ENCODE data around the gene ADRA1B.

DNA sequence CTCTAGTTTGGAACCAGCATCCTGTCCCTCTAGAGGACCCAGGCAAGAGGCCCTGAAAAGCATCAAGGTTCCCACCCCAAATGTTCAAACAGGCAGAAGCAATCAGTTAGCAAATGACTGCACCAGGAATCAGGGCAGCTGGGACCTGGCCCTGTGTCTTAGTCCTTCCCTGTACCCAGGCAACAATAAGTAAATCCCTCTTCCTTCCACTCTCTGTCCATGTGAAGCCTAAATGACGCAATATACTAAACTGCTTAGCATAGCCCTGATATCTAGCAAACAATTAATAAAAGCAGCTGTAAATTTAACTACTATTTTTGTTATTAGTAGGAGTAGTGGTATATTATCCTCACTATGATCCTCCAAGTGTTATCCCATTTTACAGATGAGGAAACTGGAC, 13.2 kb upstream of the ADRA1B start:
- TF ChIP-seq EZH2 (IDR thresholded peaks at IDR 0.05; ENCODE audit: low read depth, low read length, severe bottlenecking): no peak
- TF ChIP-seq, protein P1, sequence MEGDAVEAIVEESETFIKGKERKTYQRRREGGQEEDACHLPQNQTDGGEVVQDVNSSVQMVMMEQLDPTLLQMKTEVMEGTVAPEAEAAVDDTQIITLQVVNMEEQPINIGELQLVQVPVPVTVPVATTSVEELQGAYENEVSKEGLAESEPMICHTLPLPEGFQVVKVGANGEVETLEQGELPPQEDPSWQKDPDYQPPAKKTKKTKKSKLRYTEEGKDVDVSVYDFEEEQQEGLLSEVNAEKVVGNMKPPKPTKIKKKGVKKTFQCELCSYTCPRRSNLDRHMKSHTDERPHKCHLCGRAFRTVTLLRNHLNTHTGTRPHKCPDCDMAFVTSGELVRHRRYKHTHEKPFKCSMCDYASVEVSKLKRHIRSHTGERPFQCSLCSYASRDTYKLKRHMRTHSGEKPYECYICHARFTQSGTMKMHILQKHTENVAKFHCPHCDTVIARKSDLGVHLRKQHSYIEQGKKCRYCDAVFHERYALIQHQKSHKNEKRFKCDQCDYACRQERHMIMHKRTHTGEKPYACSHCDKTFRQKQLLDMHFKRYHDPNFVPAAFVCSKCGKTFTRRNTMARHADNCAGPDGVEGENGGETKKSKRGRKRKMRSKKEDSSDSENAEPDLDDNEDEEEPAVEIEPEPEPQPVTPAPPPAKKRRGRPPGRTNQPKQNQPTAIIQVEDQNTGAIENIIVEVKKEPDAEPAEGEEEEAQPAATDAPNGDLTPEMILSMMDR (IDR thresholded peaks at IDR 0.05; ENCODE audit: control extremely low read depth in 1 of 3, insufficient read depth in 1 of 3, low read depth in 1 of 3, low read length in 3 of 3): no peak
- TF ChIP-seq RXRA (IDR thresholded peaks at IDR 0.05; ENCODE audit: insufficient read depth, low read depth, low read length): no peak
